ENCODE measurements around the gene IFI27L2.

DNA sequence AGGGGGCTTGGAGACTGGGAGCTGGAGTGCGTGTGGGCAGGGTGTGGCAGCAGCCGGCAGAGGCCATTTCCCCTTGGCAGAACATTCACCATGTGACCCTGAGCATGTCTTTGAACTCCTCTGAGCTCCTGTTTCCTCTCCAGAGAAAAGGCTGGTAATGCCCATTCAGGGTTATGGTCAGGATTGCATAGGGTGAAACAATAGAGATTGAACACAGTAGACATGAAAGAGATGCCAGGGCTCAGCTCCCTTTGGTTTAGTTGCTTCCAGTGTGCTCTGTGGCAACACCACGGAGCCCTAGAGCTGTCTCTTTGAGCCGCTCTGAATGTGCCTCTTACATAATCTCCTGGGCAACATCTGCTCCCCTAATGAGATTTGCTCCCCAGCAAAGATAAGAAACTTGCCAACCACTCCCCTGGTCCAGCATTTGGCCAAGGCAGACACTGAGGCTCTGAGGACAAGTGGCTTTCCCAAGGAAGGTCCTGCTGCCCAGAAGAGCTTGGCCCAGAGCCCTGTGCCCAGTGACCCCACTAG lies 14.3 kb downstream of the IFI27L2 start:
- TF ChIP-seq, protein P1, sequence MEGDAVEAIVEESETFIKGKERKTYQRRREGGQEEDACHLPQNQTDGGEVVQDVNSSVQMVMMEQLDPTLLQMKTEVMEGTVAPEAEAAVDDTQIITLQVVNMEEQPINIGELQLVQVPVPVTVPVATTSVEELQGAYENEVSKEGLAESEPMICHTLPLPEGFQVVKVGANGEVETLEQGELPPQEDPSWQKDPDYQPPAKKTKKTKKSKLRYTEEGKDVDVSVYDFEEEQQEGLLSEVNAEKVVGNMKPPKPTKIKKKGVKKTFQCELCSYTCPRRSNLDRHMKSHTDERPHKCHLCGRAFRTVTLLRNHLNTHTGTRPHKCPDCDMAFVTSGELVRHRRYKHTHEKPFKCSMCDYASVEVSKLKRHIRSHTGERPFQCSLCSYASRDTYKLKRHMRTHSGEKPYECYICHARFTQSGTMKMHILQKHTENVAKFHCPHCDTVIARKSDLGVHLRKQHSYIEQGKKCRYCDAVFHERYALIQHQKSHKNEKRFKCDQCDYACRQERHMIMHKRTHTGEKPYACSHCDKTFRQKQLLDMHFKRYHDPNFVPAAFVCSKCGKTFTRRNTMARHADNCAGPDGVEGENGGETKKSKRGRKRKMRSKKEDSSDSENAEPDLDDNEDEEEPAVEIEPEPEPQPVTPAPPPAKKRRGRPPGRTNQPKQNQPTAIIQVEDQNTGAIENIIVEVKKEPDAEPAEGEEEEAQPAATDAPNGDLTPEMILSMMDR (IDR thresholded peaks at IDR 0.05), result no peak
- TF ChIP-seq POLR2A (IDR thresholded peaks at IDR 0.05), result no peak
